Bone marrow (tissue), 2 donors: ENCODE results near the gene ERGIC1.
"Not testable (repeated sequence)": the region's sequence is repeated elsewhere in the genome, so short reads cannot be mapped to it uniquely, and the experiment has no call there.

Source experiments
- DNase-seq, 2 donors: peaks; one replicate each; lab custom pipeline; 2025; lab: John Stamatoyannopoulos, UW

The ERGIC1 gene

DNA sequence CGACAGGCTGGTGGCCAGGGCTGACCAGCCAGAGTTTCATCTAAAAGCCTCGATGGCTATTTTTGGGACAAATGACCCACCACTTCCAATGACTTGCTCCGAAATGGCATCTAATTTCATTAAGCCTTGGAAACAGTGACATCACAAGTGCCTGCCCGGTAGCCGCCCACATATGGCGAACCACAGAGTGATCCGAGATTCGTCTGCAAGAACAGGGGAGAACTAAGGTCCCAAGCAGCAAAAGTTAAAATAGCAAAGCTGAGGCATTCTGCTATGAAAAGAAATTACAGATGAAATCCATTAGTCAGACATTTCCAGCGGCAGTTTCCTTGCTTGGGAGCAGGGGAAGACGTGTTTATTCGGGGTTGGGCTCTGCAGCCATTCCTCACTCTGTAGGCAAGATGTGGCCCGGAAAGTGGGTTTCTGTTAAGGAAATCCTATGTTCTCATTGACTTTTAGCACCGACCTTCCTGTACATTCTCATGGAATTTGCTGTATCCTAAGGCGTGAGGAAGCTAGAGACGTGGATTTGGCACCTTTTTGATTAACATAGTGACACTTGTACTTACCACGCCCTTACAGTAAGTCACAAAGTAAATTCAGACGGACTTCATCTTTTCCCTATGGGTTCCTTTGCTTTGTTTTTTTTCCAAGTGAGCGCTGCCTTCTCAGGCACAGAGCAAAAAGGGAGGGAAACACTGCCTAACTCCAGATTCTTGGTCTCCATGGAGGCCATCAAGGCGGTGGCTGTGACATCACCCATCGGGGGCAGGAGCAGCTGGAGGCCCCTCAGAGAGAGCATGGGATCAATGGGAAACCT is 45.1 kb downstream of the ERGIC1 start:
- DNase-seq: no peak

DNA sequence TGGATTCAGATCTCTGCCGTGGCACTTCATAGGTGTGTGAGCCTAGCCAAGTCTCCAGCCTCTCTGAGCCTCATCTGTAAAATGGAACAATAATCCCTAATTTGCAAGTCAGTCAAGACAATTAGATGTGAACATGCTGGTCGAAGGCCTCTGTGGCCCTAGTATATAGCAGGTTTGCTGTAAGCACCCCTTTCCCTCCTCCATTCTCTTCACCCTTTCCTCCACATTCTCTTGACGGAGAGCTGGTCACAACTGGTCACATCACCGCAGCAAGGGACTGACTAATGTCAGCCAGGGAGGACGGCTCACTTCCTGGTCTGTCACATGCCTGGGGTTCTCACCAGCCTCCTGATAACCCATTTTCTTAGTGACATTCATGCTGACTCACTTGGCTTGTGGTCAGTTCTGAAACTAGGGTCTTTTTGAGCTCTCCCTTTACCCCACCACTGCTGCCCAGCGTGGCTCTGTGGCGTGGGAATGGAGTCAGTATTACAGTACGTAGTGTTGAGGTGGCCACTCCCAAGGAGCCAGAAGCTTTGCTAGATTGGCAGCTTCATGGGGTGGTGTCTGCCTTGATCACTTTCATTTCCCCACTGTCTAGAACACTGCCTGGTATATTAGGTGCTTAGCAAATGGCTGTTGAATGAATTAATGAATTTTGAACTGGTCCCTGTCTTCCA is 47.8 kb downstream of the ERGIC1 start:
- peak in 1 of 2 donors; percentile 52 for DNase-seq

DNA sequence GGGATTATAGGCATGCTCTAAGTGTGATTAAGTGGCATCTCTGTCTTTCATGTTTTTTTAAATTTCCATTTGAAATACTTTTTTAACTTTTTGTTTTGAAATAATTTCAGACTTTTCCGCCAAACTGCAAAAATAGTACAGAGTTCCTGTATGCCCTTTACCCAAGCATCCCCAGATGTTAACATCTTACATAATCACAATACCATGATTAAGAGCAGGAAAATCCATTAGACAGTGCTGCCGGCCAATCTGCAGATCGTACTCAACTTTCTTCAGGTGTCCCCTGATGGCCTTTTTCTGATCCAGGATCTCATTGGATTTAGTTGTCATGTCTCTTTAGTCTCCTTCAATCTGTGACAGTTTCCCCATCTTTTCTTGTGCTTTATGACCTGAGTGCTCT is 49.0 kb downstream of the ERGIC1 start:
- DNase-seq: no peak

DNA sequence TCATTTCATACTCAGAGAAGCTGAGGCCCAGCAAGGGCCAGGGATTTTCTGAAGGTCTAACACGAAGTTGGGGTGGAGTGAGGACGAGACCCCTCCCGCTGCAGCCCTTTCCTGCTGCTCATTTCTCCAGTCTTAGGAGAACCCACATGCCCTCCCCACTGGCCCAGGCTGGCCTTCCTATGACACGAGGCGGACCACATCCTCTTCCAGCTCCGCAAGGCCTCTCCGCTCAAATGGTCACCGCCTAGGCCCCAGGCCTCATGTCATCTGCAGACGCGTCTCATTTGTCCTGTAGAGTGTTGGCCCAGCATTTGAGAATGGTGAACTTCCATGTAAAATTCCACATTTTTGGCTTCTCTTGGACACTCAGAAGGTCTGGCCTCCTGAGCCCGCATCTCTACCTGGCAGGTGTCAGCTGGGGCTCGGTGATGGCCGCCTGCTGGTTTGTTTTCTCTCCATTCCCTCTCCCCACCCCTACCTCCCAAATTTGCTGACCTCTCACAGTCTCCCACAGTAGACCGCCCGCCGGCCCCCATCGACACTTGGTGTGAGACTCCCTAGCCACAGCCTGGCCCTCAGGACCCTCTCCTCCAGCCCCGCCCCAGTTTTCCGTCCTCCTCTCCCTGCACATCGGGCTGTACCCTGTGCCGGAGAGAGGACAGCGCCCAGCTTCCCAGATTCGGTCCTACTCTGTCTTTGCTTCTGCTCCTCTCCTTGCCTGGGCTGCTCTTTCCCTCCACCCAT is 51.7 kb downstream of the ERGIC1 start:
- DNase-seq: no peak

DNA sequence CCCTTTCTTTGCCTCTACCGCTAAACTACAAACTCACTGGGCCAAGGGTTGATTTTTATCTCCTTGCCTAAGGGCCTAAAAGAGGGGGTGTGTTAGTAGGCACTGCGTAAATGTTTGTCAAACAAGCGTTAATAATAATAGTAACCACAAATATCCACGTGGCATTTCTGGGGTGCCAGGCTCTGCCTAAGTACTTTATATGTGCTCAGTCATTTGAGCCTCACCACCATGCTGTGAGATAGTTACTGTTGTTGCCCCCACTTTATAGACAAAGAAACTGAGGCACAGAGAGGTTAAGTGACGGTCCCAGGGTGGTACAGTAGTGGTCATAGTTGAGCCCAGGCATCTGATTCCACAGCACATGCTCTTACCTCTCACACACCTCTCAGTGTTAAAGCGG is 52.4 kb downstream of the ERGIC1 start:
- no peak for DNase-seq

DNA sequence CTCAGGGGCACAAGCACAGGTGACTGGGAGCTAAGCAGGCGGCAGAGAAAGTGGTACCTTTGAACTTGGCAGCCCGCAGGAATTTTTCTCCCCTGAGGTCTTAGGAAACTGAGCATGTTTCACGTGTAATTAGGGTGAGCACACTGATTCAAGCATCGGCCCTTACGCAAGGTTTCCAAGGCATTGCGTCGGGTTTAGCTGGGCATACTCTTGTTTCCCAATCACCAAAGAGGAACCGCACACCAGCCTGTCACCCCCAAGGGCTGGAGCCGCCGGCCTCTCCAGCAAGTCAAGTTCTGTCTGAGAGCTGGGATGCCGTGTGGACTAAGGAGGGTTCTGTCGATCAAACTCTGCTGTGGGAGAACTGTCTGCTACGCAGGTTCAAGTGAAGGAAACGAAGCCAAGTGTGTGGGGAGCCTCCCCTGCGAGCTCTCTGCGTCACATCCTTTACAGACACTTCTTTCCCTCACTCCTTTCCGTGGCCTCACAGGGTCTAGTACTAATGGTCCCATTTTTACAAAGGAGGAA is 53.0 kb downstream of the ERGIC1 start:
- DNase-seq: peak in 1 of 2 donors; percentile 58

DNA sequence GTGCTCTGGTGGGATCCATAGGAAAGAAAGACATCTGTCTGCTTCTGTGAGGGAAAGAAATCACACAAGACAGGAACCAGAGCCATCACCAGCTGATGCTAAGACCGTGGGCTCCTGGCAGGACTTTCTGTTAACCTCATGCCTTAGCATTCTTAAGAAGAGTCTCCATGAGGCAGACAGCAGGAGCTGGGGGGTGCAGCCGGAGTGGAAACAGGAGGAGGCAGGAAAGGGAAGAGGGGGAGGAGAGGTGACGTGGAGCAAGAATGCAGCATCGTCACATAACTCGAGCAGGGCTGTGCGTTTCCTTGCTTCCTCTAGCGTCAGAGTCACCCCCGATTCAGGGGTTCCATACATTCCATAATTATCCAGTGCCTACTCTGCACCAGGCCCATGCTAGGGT is 53.6 kb downstream of the ERGIC1 start:
- DNase-seq: no peak

DNA sequence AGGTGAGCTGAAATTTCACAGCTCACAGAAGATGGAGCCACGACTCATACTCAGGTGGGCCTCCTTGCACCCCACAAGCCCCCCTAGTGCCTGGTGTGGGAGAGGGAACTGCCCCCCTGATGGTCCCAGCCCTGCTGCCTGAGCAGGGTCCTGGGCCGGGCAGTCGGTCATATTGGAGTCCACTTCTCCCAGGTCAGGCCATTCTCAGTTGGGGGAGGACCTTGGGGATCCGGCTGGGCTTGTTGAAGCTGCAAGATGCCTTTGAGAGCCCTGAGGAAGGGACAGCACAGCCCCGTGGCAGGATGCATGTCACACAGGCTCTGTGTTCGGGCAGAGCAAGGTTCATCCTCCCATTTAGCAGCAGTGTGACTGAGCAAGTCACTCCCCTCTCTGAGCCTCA is 56.6 kb downstream of the ERGIC1 start:
- no peak for DNase-seq

DNA sequence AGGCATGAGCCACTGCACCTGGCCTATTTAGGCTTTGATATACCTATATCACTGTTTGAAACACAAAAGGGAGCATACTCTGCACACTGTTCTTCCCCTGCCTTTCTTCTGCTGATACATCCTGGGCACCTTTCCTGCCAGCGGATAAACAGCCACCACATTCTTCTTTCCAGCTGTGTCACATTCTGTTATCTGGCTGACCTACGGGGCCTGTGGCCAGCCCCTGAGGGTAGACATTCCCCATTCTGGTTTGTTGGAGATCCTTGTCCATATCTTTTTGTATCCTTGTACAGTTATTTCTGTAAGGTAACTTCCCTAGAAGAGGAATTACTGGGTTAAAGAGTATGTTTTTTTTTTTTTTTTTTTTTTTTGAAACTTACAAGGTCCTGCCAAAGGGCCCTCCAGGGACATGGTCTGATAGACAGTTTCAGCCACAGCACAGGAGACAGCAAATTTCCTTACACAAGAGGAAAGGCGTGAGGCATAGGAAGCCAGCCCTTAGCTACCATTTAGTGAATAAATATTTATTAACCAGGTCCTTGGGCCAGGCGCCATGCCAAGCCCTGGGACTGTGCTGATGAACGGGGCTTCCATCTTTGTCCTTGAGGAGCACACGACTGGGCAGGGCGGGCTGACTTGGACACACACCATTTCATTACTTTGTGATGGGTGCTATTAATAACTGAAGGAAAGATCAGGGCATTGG is 57.8 kb downstream of the ERGIC1 start:
- DNase-seq: no peak

DNA sequence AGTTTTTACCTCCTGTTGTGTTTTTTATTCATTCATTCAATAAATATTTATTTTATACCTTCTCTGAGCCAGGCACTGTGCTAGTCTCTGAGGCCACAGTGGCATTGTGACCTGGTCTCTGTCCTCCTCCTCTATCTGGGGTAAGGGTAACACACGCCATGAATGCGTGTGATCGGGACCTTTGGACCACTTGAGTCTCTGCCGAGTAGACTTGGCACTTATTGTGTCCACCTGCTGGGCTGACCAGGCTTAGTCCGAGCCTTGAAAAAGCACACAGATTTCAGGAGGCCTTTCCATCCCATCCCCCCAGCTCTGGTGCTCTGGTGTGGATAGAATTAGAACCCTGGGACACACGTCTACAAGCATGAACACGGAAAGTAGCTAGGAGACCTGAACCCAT is 58.7 kb downstream of the ERGIC1 start:
- DNase-seq: no peak

DNA sequence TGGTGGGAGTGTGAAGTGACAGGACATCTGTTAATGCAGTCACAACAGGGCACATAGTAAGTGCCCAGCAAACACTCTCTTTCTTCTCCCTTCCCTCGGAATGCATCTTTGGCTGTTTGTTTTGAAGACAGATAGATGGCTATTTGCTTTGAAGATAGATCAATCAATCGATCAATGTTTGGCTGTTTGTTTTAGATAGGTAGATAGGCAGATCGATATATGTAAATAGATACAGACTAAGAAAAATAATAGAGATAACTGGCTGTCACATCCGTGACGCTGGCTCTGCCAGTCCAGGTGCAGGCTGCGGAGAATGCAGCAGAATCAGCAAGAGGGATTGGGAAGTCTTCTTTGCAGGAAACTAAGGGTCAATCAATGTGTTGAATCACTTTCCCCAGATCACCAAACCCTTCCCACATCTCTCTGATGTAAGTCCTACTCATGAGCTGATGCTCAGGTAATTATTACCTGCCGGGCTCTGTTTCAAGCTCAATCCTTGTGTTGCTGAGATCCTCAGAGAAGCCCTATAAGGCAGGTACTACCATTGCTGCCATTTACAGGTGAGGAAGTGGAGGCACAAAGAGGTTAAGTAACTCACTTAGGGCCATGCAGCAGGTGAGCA is 60.8 kb downstream of the ERGIC1 start:
- no peak for DNase-seq

DNA sequence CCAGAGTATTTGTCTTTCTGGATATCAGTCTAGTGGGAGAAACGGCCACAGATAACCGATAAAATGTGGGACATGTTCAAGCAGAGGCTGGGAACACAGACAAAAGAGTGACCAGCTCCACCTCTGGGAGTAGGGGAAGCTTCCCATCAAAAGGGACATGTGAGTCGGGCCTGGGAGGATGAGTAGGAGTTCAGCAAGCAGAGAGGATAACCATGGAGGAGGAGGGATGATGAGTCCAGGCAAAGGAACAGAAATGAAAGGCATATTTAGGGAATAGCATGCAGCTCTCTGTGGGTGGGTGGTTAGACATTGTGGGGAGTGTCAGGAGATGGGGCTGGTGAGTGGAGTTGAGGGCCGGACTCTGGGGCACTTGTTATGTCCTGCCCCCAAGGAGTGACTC is 61.5 kb downstream of the ERGIC1 start:
- no peak for DNase-seq

DNA sequence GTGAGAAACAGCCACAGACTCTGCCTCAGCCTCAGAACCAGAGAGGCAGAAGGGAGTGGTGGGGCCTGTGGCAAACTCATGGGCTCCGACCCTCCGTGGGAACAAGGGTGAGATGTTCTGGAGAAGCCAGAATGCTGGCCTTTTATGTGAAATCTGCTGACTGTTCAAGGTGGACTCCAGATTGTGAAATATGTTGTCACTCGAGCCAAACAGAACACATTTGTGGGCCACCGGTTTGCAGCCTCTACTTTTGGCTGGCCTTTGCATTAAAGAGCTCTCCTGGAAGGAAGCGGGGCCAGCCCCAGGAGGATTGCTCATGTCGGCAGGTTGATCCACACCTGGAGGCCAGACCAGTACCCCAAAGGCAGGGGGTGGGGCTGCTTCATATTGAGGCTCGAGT is 62.4 kb downstream of the ERGIC1 start:
- DNase-seq: no peak

DNA sequence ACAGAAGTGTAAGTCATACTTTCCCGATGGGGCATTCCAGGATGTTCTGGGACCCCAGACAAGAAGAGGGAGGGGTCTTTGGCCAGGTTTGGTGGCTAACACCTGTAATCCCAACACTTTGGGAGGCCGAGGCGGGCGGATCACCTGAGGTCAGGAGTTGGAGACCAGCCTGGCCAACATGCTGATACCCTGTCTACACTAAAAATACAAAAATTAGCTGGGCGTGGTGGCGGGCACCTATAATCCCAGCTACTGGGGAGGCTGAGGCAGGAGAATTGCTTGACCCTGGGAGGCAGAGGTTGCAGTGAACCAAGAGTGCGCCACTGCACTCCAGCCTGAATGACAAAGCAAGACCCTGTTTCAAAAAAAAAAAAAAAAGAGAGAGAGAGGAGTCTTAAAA is 63.0 kb downstream of the ERGIC1 start:
- DNase-seq: not testable (repeated sequence)

DNA sequence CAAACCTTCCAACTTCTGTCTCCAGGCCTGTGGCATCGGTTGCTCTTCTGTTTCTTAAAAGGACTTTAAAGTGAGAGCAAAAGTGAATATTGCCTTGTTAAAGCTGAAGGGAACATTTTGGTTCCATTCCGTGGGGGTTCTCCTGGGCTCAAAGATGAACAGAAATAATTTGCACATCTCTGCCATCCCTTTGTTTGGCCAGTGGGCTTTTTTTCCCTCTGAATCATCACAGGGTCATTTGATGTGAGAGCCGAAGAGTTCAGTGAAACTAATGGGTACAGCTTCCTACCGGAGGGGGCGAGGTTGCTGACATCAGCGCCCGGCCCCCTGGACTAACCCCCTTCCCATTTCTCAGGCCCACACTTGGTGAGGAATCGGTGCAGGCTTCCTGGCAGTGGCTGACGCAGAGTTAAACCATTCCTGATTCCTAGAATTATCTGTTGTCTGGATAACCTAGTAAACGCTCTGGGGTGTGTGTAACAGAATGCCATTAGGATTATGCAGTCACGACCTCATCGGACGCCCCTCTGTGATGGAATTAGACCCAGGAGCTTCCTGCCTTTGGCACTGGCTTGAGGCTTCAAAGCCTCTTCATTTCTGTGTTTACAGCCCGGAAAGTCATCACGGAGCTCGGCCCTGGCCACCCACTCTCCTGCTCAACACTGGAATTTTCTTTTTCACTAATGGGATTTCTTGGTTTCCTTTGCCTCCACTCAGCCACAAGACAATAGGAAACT is 63.6 kb downstream of the ERGIC1 start:
- DNase-seq: peak in 1 of 2 donors; percentile 61

DNA sequence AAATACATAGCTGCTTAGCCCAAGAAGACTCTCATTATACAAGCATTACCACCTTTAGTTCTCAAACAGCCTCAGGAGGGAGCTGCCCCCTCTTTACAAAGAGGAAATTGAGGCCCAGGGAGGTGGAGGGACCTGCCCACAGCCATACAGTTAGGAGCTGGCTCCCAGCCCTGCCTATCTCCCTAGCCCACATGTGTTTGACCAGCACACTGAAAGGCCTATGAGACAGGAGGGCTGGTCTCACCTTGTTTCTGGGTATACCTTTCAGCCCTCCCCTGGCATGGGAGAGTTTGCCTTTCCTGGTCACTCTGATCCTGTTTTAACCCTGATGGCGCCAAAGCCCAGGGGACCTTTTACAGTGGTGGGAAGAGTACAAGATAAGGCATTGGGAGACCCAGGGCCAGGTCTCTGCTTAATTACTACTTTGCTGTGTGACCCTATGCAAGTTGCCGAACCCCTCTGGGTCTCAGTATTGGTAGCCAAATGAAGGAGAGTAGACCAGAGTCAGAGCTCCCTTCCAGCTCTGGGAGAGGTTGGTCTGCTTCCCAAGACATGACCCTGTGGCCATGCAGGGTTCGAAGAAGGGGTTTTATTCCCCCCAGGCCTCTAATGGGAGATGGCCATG is 64.3 kb downstream of the ERGIC1 start:
- DNase-seq: no peak

DNA sequence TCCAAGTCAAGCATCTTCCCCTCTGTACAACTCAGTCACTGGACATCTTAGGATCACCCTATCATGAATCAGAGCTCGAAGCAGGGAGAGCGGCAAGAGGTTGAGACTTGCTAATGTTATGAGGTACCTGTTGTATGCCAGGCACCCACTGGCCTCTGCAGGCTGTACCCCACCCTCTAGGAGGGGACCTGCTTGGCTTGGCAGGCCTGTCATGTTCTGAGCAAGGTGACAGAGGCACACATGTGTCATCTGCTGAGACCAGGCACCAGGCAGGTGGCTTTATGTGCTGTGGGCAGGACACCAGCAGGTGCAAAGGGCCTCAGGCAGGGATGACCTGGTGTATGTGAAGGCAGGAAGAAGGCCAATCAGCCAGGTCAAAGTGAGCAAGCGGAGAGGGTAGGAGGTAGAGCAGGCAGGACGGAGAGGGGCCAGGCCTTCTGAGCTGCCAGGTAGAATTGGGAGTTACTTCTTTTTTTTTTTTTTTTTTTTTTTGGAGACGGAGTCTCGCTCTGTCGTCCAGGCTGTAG is 64.9 kb downstream of the ERGIC1 start:
- no peak for DNase-seq

DNA sequence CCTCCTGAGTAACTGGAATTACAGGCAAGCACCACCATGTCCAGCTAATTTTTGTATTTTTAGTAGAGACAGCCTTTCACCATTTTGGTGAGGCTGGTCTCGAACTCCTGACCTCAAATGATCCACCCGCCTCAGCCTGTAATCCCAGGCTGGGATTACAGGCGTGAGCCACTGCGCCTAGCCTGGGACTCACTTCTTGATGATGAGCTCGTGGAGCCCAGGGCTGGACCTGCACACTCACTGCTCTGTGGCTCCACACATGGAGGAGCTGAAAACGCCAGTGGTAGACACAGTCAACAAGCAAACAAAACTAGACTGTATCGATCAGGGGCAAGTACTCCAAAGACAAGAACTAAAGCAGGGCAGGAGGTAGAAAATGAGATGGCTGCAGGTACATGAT is 65.4 kb downstream of the ERGIC1 start:
- no peak for DNase-seq

DNA sequence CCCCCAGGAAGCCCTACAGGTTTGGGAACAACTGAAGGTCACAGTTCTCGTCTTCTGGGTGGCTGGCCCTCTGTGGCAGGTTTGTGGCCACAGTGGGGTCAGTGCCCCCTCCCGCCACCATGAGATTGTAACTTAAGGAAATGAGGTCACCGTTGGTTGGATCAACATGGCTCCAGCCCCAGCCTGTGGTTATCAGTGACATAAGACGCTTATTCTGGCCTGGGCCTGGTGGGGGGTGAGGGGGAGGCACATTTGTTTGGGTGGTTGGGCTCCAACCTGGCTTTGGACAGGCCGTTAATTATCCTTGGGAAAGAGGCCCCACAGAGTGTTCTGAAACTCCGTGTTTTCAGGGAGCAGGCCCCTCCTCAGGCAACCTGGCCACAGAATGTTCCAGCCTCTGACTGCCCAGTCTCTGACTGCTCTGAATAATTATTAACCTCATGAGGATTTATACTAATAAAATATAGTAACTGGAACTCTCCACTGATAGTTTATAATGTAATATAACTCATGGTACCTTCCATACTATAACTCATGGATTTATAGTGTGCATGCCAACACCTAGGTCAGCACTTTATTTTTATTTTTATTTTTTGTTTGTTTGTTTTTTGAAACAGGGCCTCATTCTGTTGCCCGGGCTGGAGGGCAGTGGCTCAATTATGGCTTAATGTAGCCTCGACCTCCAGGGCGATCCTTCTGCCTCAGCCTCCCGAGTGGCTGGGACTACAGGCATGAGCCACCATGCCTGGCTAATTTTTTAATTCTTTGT is 67.1 kb downstream of the ERGIC1 start:
- DNase-seq: no peak
